Measurements from ENCODE around the gene PTPRZ1. TPM values are rescaled to one million over a fixed set of nuclear protein-coding genes. Genes with fewer than 3 reads are reported as not detected.

The PTPRZ1 gene
- total RNA-seq, 1 experiment from 2014 or later, result 0.58 TPM

DNA sequence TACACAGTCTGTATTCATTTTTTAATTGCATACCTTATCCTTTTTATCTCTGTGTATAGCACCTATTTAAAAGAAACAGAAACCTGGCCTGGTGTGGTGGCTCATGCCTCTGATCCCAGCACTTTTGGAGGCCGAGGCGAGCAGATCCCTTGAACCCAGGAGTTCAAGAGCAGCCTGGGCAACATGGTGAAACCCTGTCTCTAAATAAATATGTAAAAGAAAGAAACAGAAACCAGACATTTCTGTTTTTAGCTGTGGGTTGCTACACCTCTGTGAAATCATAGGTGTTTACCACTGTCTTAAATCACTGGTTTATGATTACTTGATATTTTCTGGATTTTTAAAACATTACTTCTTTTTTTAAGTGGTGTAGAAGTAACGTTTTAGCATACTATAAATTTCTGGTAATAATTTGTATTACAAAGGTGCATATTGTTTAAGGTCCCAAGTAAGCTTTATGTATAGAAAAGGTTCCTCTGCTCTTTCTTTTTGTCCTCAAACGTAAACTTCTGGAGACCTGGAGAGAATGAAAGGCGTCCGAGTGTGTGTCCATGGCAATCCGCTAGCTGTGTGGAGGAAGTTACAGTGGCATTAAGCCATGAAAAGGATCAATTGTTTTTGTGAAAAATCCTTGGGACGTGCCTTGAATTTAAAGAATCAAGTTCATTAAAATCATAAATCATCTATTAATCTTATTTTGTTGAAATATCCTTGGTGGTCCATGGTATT lies 41.1 kb downstream of the PTPRZ1 start:
- no TSS peak for BruUV-seq (replicated peaks)
- no peaks in the 10 kb centered on the region for H3K27me3 ChIP-seq (replicated peaks; ENCODE audit: insufficient read depth, low read depth, low read length, poor library complexity)
- no peaks in the 10 kb centered on the region for H3K4me1 ChIP-seq (ENCODE audit: insufficient read depth, low read length, poor library complexity, severe bottlenecking)
- H3K36me3 ChIP-seq (ENCODE audit: insufficient read depth, low read length, poor library complexity, severe bottlenecking), result no peaks in the 10 kb centered on the region
- H3K27ac ChIP-seq (ENCODE audit: low read depth, low read length, poor library complexity, severe bottlenecking), result no peak overlapping the region
- no peak overlapping the region for H3K4me3 ChIP-seq (ENCODE audit: low read depth, low read length, poor library complexity, severe bottlenecking)
- H3K9me3 ChIP-seq (ENCODE audit: low read depth, low read length, poor library complexity, severe bottlenecking), result no peaks in the 10 kb centered on the region
- intact Hi-C loops (cut with micrococcal nuclease; ENCODE audit: unreplicated experiment), result no loop called here
- DNase-seq (ENCODE audit: low spot score), result no peak
- CTCF ChIA-PET, result no interaction called here
- POLR2A ChIA-PET (ENCODE audit: low non-redundant PET), result no interaction called here
- TF ChIP-seq EZH2 (IDR thresholded peaks at IDR 0.05; ENCODE audit: borderline replicate concordance, low read depth, low read length, poor library complexity, severe bottlenecking), result no peak
- TF ChIP-seq CTCF (conservative IDR thresholded peaks at IDR 0.05; ENCODE audit: low read depth, low read length), result no peak

DNA sequence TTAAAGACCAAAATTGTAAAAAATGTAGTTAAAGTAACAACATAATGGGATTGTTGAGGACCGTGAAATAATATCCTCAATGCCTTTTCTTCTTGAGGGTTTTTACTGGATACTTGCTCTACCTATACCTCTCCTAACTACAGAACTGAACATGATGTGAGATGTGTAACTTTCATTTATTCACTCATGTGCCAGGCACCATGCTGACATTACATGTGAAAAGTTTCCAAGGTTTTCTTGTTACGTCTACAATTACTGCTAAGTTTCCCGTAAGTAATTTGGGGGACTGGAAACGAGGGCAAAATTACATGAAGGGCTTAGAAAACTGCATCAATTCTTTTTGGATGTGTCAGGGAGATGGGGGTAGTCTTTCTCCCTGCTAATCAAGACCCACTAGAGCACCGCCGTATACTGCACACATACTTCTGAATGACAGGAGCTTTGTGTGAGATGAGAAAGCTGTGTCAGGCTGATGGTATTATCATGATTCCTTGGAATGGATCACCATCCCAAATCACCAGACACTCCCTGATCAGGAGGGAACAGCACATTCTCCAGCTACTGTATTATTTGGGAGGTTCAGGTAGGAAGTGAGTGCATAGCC lies 41.8 kb downstream of the PTPRZ1 start:
- Histone ChIP-seq H3K4me3 (ENCODE audit: low read depth, low read length, poor library complexity, severe bottlenecking) (no peak overlapping the region), H3K27me3 (replicated peaks; ENCODE audit: insufficient read depth, low read depth, low read length, poor library complexity) (no peaks in the 10 kb centered on the region), H3K27ac (ENCODE audit: low read depth, low read length, poor library complexity, severe bottlenecking) (no peak overlapping the region), H3K36me3 (ENCODE audit: insufficient read depth, low read length, poor library complexity, severe bottlenecking) (no peaks in the 10 kb centered on the region), H3K4me1 (ENCODE audit: insufficient read depth, low read length, poor library complexity, severe bottlenecking) (no peaks in the 10 kb centered on the region), H3K9me3 (ENCODE audit: low read depth, low read length, poor library complexity, severe bottlenecking) (no peaks in the 10 kb centered on the region)
- DNase-seq (ENCODE audit: low spot score), result no peak
- POLR2A ChIA-PET (ENCODE audit: low non-redundant PET), result no interaction called here
- intact Hi-C loops (cut with micrococcal nuclease; ENCODE audit: unreplicated experiment), result no loop called here
- BruUV-seq (replicated peaks), result no TSS peak
- TF ChIP-seq EZH2 (IDR thresholded peaks at IDR 0.05; ENCODE audit: borderline replicate concordance, low read depth, low read length, poor library complexity, severe bottlenecking), result no peak
- TF ChIP-seq CTCF (conservative IDR thresholded peaks at IDR 0.05; ENCODE audit: low read depth, low read length), result no peak
- CTCF ChIA-PET, result no interaction called here

DNA sequence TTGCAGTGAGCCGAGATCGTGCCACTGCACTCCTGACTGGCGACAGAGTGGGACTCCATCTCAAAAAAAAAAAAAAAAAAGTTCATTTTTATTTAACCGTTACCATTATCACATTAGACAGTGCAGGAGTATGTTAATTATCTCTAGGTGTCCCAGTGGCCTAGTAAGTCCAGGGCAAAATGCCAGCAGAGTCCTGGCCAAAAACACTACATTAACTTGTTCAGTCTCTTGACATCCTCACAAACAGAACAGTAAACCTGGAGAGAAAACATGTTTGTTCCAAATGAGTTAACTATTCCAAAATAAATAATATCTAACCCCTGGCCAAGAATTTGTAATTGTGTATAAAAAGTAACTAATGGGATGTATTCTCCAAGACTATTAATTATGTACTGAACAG lies 43.2 kb downstream of the PTPRZ1 start:
- intact Hi-C loops (cut with micrococcal nuclease; ENCODE audit: unreplicated experiment), result no loop called here
- DNase-seq (ENCODE audit: low spot score), result no peak
- H3K4me3 ChIP-seq (ENCODE audit: low read depth, low read length, poor library complexity, severe bottlenecking), result no peak overlapping the region
- H3K9me3 ChIP-seq (ENCODE audit: low read depth, low read length, poor library complexity, severe bottlenecking), result no peaks in the 10 kb centered on the region
- no peak overlapping the region for H3K27ac ChIP-seq (ENCODE audit: low read depth, low read length, poor library complexity, severe bottlenecking)
- no TSS peak for BruUV-seq (replicated peaks)
- TF ChIP-seq CTCF (conservative IDR thresholded peaks at IDR 0.05; ENCODE audit: low read depth, low read length) (no peak), EZH2 (IDR thresholded peaks at IDR 0.05; ENCODE audit: borderline replicate concordance, low read depth, low read length, poor library complexity, severe bottlenecking) (no peak)
- CTCF ChIA-PET, result no interaction called here
- no peaks in the 10 kb centered on the region for H3K4me1 ChIP-seq (ENCODE audit: insufficient read depth, low read length, poor library complexity, severe bottlenecking)
- H3K27me3 ChIP-seq (replicated peaks; ENCODE audit: insufficient read depth, low read depth, low read length, poor library complexity), result peaks cover 6% of the 10 kb centered on the region
- H3K36me3 ChIP-seq (ENCODE audit: insufficient read depth, low read length, poor library complexity, severe bottlenecking), result no peaks in the 10 kb centered on the region
- POLR2A ChIA-PET (ENCODE audit: low non-redundant PET), result no interaction called here

Data from A673 (cell line).